GM18499 (cell line): ENCODE data around the gene SEC23IP.

Experiments
- ATAC-seq: cut with Tn5 transposase; IDR thresholded peaks from one replicate; pipeline ENCODE4 v1.9.1; 2021; ENCODE audit warnings: moderate number of reproducible peaks; ENCODE audit not compliant: insufficient read depth, unreplicated experiment

The SEC23IP gene

GRCh38 chr10:119931871-119932270 lies 39.3 kb downstream of the SEC23IP start:
- ATAC-seq, result no peak

- ATAC-seq, result no peak
These were observed 40.1 kb downstream of the SEC23IP start for GRCh38 chr10:119932631-119933030.

GRCh38 chr10:119933179-119933578 lies 40.6 kb downstream of the SEC23IP start:
- ATAC-seq, result no peak

GRCh38 chr10:119940487-119940886 lies 48.0 kb downstream of the SEC23IP start:
- ATAC-seq, result no peak

GRCh38 chr10:119942973-119943372 lies 50.4 kb downstream of the SEC23IP start:
- ATAC-seq, result no peak

- ATAC-seq, result no peak
These were observed 53.3 kb downstream of the SEC23IP start for GRCh38 chr10:119945805-119946204.

GRCh38 chr10:119947300-119947699 lies 54.8 kb downstream of the SEC23IP start:
- no peak for ATAC-seq

- no peak for ATAC-seq
These were observed 64.9 kb downstream of the SEC23IP start for GRCh38 chr10:119957451-119957850.

- ATAC-seq, result no peak
These were observed 70.3 kb downstream of the SEC23IP start for GRCh38 chr10:119962837-119963236.

DNA sequence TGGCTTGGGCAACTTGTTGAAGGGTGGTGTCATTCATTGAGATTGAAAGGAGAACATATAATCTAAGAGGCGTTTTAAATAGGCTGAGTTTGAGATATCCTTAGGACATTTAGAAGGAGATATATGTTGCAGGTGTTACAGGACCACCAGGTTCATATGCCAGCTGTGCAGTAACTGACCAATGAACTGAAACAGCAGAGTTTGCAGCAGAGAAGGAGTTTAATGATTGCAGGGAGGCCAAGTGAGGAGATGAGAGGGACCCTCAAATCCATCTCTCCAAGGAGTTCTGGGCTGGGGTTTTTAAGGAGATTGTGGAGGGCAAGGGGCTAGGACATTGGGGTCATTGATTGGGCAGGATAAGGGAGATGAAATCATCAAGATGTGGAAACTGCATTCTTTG lies 74.5 kb downstream of the SEC23IP start:
- no peak for ATAC-seq

- no peak for ATAC-seq
These were observed 77.1 kb downstream of the SEC23IP start for GRCh38 chr10:119969609-119970008.

DNA sequence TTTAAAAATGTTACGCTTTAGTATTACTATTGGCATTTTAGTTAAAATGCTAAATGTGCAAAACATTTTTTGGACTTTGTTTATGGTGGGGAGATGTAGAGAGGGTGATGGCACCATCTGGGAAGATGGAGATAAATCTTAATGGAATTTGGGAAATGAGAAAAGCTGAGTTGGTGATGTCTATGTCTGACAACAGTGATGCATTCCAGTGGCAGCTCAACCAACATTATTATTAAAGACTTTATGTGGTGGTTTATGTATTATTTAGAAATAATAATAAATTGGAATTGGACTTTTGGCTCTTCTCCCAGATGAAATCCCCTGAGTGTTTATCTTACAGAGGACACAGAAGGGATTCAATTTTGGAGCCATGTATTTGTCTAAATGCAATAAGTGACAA lies 77.6 kb downstream of the SEC23IP start:
- ATAC-seq, result no peak

DNA sequence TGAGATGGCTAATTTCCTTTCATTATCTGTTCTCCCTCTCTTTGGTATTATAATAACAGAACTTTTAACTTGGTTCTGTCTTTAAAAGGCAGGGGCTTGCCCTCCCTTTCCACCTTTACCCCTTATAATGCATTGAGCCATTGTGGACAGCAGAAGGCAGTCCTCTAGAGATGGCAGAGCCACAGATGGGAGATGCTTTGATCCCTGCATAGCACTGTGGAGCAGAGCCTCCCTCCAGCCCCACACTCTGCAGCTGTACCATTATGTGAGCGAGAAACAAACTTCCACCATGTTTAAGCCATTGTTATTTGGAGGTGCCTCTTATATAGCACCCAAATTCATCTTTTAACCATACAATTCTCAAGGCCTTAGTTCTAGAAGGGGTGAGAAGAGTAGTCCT lies 78.4 kb downstream of the SEC23IP start:
- ATAC-seq, result no peak

DNA sequence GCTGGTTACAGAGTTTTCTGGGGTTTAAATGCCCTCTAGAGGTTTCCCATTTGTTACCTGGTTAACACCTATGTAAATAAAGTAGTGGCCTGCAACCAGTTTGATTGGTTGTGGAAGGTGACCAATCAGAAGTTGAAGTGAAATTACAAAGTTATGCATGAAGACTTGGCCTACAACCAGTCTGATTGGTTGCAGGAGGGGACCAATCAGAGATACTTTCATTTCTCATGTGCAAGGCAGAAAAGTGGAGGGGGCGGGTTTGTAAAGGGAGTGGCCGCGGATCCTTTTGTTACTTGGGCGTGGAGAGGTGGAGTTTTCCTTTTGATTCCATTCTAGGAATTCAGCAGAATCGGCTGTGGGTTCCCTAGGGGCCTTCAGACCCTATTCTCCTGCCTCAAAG lies 80.8 kb downstream of the SEC23IP start:
- no peak for ATAC-seq

DNA sequence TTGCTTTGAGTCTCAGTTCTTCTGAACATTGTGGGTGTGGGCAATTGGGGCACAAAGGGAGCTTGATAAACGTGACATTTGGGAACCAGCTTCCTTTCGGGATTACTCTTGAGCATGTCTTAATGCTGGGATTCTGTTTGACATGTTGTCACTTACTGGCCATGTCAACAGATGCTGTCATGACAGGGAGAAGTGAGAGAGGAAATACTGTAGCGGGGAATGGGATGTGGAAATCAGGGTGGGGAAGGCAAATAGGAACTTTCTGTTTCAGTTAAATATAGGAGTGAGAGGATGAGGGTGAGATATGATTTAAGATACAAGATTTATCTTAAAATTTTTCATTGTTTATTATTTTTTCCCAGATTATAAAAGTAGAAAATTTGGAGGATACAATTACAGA lies 83.9 kb downstream of the SEC23IP start:
- no peak for ATAC-seq

- ATAC-seq, result no peak
These were observed 88.6 kb downstream of the SEC23IP start for GRCh38 chr10:119980956-119981750.

- ATAC-seq, result no peak
These were observed 89.3 kb downstream of the SEC23IP start for GRCh38 chr10:119981826-119982225.

- ATAC-seq, result no peak
These were observed 95.8 kb downstream of the SEC23IP start for GRCh38 chr10:119988333-119988732.

DNA sequence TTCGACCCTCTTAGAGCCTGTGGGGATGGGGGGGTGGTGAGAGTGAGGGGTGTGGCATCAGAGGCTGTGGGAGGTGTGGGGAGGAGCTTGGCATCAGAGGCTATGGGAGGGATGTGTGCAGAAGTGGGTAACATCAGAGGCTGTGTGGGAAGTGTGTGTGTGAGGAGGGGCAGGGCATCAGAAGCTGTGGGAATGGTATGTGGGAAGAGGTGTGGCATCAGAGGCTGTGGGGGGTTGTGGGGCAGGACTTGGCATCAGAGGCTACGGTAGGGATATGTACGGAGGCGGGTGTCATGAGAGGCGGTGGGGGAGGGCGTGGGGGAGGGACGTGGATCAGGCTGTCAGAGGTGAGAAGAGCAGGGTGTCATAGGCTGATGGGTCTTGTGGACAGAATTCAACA lies 97.4 kb downstream of the SEC23IP start:
- ATAC-seq, result no peak

DNA sequence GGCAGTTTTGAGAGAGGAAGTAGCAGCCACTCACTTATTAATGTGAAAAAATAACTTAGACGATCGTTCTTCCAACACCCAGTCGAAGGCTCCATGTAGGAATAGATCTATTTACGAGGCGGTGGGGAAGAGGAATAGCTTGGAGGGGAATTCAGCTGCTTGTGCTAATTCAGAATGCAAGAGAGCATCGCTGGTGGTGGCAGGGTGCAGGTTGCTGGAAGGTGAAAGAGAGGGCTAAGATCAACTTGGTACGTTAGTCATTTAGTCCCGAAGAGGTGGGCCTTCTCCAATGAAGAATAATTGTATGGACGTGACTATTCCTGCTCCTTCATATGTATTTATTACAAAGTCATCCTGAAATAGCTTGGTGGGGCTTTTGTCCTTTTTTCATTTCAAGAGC lies 98.5 kb downstream of the SEC23IP start:
- no peak for ATAC-seq

GRCh38 chr10:119991816-119992215 lies 99.3 kb downstream of the SEC23IP start:
- no peak for ATAC-seq
